ENCODE results near the gene PTPN21. TPM values are rescaled to one million over a fixed set of nuclear protein-coding genes. Genes with fewer than 3 reads are reported as not detected.

The PTPN21 gene
- total and polyA plus RNA-seq, 2 donors (not counting 3 experiments of a cell fraction or from before 2014, with no cell fraction given), result 9.2 to 16.1 TPM

DNA sequence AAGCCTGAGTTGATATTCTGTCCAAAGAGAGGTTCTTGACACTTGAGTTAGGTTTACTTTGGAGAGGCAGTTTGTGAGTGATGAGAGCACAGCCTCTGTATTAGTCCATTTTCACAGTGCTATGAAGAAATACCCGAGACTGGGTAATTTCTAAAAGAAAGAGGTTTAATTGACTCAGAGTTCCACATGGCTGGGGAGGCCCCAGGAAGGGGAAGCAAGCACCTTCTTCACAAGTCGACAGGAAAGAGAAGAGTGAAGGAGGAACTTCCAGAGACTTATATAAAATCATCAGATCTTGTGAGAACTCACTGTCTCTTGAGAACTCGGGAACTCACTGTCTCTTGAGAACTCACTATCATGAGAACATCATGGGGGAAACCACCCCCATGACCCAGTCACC is 13.4 kb upstream of the PTPN21 start:
- no peak overlapping the region for H2AFZ ChIP-seq (ENCODE audit: low read depth, low read length)
- H3K4me1 ChIP-seq (ENCODE audit: control insufficient read depth, extremely low read depth, insufficient read depth, low read length), result peaks cover 9% of the 10 kb centered on the region
- no peak for DNase-seq (ENCODE audit: low read depth, low spot score)
- H4K20me1 ChIP-seq (replicated peaks; ENCODE audit: control insufficient read depth, extremely low read depth, insufficient read depth, low read length), result peaks cover 3% of the 10 kb centered on the region
- H3K36me3 ChIP-seq (ENCODE audit: control insufficient read depth in 2 of 2, extremely low read depth in 1 of 2, insufficient read depth in 2 of 2, low read length in 2 of 2), result peaks cover 18 to 22% of the 10 kb centered on the region in 2 experiments
- no peak overlapping the region for H3K9ac ChIP-seq (replicated peaks; ENCODE audit: extremely low read depth, insufficient read depth, low read length)
- no peaks in the 10 kb centered on the region for H3K9me1 ChIP-seq (replicated peaks; ENCODE audit: control insufficient read depth, extremely low read depth, insufficient read depth, low read length)
- H3K27ac ChIP-seq (ENCODE audit: insufficient read depth, low read depth, low read length), result no peak overlapping the region
- CTCF ChIA-PET, result interaction anchor here (0.9 kb wide), 1 partner anchor 13 kb away, joined by 3 read pairs; no protein-coding TSS in a partner anchor
- BruUV-seq (replicated peaks), result no TSS peak
- POLR2A ChIA-PET, result no interaction called here
- peaks cover 21% of the 10 kb centered on the region for H3K79me2 ChIP-seq (ENCODE audit: control insufficient read depth, insufficient read depth, low read length)
- intact Hi-C loops (cut with micrococcal nuclease), result no loop called here
- FAIRE-seq, result no peak
- TF ChIP-seq POLR2A (IDR thresholded peaks at IDR 0.05; ENCODE audit: low read depth, low read length) (no peak), MAX (IDR thresholded peaks at IDR 0.05; ENCODE audit: insufficient read depth, insufficient read length) (no peak), EZH2 (IDR thresholded peaks at IDR 0.05; ENCODE audit: borderline replicate concordance, low read depth, low read length, severe bottlenecking) (no peak), GATA2 (IDR thresholded peaks at IDR 0.05; ENCODE audit: insufficient read depth, insufficient read length, low read depth, low read length) (no peak), FOS (IDR thresholded peaks at IDR 0.05; ENCODE audit: borderline replicate concordance, insufficient read depth, low read length) (no peak)
- no peaks in the 10 kb centered on the region for H3K9me3 ChIP-seq (replicated peaks; ENCODE audit: control insufficient read depth, insufficient read depth, low read length)
- no peak overlapping the region for H3K4me2 ChIP-seq (ENCODE audit: insufficient read depth, low read length)
- H3K27me3 ChIP-seq (ENCODE audit: control insufficient read depth in 2 of 2, insufficient read depth in 2 of 2, low read length in 2 of 2), result no peaks in the 10 kb centered on the region
- dilution Hi-C loops (cut with MboI; ENCODE audit: extremely low pct_ligation_motif_present, low sequenced_read_pairs), result no loop called here
- H3K4me3 ChIP-seq (replicated peaks in 1 of 3; ENCODE audit: insufficient read depth in 1 of 3, low read depth in 1 of 3, low read length in 3 of 3), result no peak overlapping the region

- Histone ChIP-seq H3K27me3 (ENCODE audit: control insufficient read depth in 2 of 2, insufficient read depth in 2 of 2, low read length in 2 of 2) (no peaks in the 10 kb centered on the region), H3K9ac (replicated peaks; ENCODE audit: extremely low read depth, insufficient read depth, low read length) (no peak overlapping the region), H3K36me3 (ENCODE audit: control insufficient read depth in 2 of 2, extremely low read depth in 1 of 2, insufficient read depth in 2 of 2, low read length in 2 of 2) (peaks cover 10 to 13% of the 10 kb centered on the region in 2 experiments), H3K4me3 (replicated peaks in 1 of 3; ENCODE audit: insufficient read depth in 1 of 3, low read depth in 1 of 3, low read length in 3 of 3) (no peak overlapping the region), H3K4me2 (ENCODE audit: insufficient read depth, low read length) (no peak overlapping the region), H3K79me2 (ENCODE audit: control insufficient read depth, insufficient read depth, low read length) (peaks cover 21% of the 10 kb centered on the region), H3K4me1 (ENCODE audit: control insufficient read depth, extremely low read depth, insufficient read depth, low read length) (peaks cover 14% of the 10 kb centered on the region), H2AFZ (ENCODE audit: low read depth, low read length) (no peak overlapping the region), H3K9me1 (replicated peaks; ENCODE audit: control insufficient read depth, extremely low read depth, insufficient read depth, low read length) (no peaks in the 10 kb centered on the region), H4K20me1 (replicated peaks; ENCODE audit: control insufficient read depth, extremely low read depth, insufficient read depth, low read length) (peaks cover 3% of the 10 kb centered on the region), H3K27ac (ENCODE audit: insufficient read depth, low read depth, low read length) (no peak overlapping the region), H3K9me3 (replicated peaks; ENCODE audit: control insufficient read depth, insufficient read depth, low read length) (no peaks in the 10 kb centered on the region)
- BruUV-seq (replicated peaks), result no TSS peak
- DNase-seq (ENCODE audit: low read depth, low spot score) (no peak), FAIRE-seq (no peak)
- CTCF ChIA-PET, result no interaction called here
- dilution Hi-C loops (cut with MboI; ENCODE audit: extremely low pct_ligation_motif_present, low sequenced_read_pairs) (no loop called here), intact Hi-C loops (cut with micrococcal nuclease) (no loop called here)
- TF ChIP-seq GATA2 (IDR thresholded peaks at IDR 0.05; ENCODE audit: insufficient read depth, insufficient read length, low read depth, low read length) (no peak), POLR2AphosphoS5 (IDR thresholded peaks at IDR 0.05; ENCODE audit: insufficient read depth, low read depth, low read length) (no peak), POLR2A (IDR thresholded peaks at IDR 0.05; ENCODE audit: low read depth, low read length) (no peak), FOS (IDR thresholded peaks at IDR 0.05; ENCODE audit: borderline replicate concordance, insufficient read depth, low read length) (no peak), MAX (IDR thresholded peaks at IDR 0.05; ENCODE audit: insufficient read depth, insufficient read length) (no peak), CTCF (IDR thresholded peaks at IDR 0.05; ENCODE audit: extremely low read depth in 1 of 2, insufficient read depth in 1 of 2, low read depth in 1 of 2, low read length in 2 of 2) (no peak), MYC (IDR thresholded peaks at IDR 0.05; ENCODE audit: low read depth, low read length) (no peak), JUN (IDR thresholded peaks at IDR 0.05; ENCODE audit: borderline replicate concordance, insufficient read depth, insufficient read length, low read depth) (no peak)
- POLR2A ChIA-PET, result no interaction called here
These were observed 10.6 kb upstream of the PTPN21 start for GRCh38 chr14:88565427-88565826.

Measured in endothelial cell of umbilical vein (primary cell).